ENCODE results near the gene SNX5. TPM values are rescaled to one million over a fixed set of nuclear protein-coding genes. Genes with fewer than 3 reads are reported as not detected.

SNX5 gene
- total and polyA plus RNA-seq, 2 of the 8 experiments (the other 6 are each of a cell fraction or from before 2014, with no cell fraction given), result 155 to 194 TPM

- TF ChIP-seq EGR1 (IDR thresholded peaks at IDR 0.05; ENCODE audit: borderline replicate concordance, low read depth, low read length), result no peak
- TF ChIP-seq CHD1 (IDR thresholded peaks at IDR 0.05; ENCODE audit: low read depth, low read length), result no peak
- TF ChIP-seq BCL11A (IDR thresholded peaks at IDR 0.05; ENCODE audit: low read depth in 2 of 2, low read length in 2 of 2), result no peak
Measured at GRCh38 chr20:17928211-17928611, 40.4 kb downstream of the SNX5 start (continued).
